Activated T-helper 1 cell treated with Interleukin-2 at 50 U/mL for 16 hours (primary cell): ENCODE results near the gene MRPS34.

Experiments
- DNase-seq: peaks from one replicate; pipeline ENCODE4 v3.0.0-alpha.2; 2020; ENCODE audit warnings: low read depth

The MRPS34 gene

GRCh38 chr16:1769402-1770300 lies 3.3 kb downstream of the MRPS34 start:
- DNase-seq = no peak

DNA sequence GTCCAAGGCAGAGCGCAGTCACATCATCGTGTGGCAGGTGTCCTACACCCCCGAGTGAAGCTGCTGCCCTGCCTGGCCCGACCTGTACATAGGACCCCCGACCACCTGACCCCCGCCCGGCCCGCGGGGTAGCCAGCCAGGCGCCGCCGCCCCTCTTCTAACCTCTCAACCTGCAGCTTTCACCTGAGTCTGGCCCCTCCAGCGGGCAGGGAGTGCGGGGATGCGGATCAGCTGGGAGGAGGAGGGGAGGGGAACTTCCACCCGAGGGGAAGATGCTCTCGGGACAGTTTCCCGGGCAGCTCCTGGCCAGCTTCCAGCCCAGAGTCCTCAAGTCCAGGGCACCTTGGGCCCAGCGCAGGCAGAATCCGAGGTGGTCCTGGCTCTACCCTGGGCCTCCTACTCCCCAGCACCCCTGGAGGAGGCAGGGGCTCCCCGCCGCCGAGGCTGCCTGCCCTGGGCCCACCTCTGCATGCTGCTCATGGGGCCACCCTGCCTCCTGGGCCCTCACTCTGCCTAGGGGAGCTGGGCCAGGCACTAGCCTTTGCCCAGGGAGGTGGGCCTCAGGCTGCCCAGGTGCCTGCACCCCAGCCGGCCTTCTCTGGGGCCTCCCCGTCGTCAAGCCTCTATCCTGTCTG lies 4.0 kb downstream of the MRPS34 start:
- no peak for DNase-seq

GRCh38 chr16:1768061-1768766 lies 4.7 kb downstream of the MRPS34 start:
- no peak for DNase-seq

GRCh38 chr16:1767116-1767994 lies 5.6 kb downstream of the MRPS34 start:
- no peak for DNase-seq

DNA sequence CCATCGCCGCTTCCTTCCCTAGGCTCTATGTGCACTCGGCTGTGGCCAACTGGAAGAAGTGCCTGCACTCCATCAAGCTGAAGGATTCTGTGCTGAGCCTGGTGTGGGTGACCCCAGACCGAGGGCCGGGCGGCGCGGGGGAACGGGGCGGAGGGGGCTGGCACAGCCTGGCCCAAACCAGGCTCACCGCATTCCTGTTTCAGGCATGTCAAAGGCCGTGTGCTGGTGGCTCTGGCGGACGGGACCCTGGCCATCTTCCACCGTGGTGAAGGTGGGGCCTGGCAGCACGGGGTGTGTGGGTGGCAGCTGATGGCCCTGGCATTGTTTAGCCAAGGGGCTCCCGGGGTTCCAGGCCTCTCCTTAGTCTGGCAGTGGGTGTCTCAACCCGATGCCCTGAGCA lies 6.2 kb downstream of the MRPS34 start:
- DNase-seq = no peak

GRCh38 chr16:1766231-1766630 lies 6.7 kb downstream of the MRPS34 start:
- DNase-seq = no peak

GRCh38 chr16:1765826-1766225 lies 7.1 kb downstream of the MRPS34 start:
- no peak for DNase-seq

GRCh38 chr16:1764971-1765370 lies 8.0 kb downstream of the MRPS34 start:
- DNase-seq = no peak

DNA sequence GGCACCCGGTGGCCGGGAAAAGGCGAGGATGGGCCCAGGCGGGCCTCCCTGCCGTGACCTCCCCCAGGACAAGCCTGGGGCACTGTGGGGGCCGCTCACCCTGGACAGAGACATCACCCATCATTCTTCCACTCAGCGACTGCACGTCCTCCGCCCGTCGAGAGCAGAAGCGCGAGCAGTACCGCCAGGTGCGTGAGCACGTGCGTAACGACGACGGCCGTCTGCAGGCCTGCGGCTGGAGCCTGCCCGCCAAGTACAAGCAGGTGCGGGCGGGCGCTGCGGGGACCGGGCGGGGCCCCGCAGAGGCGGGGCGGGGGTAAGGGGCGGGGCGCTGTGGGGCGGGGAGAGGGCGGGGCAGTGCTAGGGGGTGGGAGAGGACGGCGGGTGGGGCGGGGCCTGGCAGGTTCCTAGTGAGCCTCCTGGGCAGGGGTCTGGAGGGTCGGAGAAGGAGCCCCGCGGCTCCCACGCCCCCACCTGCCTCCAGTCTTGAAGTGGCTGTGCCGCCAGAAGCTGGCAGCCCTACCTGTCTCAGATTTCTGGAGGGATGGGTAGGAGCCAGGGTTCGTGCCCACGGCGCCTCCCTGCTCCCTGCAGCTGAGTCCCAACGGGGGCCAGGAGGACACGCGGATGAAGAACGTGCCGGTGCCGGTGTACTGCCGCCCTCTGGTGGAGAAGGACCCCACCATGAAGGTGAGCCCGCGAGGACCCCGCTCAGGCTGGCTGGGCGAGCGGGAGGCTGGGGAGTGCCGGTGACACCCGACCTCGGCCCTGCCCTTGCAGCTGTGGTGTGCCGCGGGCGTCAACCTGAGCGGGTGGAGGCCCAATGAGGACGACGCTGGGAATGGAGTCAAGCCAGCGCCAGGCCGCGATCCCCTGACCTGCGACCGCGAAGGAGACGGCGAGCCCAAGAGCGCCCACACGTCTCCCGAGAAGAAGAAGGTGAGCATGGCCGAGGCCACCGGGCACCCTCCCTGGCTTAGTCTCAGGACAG lies 9.1 kb downstream of the MRPS34 start:
- DNase-seq = no peak

DNA sequence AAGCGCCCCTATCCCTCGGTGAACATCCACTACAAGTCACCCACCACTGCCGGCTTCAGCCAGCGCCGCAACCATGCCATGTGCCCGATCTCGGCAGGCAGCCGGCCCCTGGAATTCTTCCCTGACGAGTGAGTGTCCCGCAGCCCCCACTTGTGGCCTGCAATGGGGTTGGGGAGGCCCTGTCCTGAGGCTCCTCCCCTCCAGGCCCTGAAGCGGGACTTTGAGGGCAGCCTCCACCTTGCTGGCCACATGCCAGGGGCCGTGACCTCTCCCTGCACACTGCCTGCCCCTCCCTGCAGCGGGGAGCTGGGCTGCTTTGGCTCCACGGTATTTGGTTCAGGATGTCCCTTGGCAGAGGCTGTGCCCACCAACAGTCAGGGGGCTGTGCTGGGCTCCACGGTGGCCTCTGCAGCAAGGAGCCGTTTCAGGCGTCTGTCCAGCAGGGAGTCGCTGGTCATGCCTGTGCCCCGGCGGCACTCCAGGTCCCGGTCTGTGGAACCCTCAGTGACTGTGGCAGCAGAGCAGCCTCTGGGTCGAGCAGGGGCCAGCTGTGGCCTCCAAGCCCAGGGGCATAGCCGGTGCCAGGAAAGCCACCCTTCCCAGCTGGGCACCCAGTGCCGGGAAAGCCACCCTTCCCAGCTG lies 9.9 kb downstream of the MRPS34 start:
- DNase-seq = no peak

DNA sequence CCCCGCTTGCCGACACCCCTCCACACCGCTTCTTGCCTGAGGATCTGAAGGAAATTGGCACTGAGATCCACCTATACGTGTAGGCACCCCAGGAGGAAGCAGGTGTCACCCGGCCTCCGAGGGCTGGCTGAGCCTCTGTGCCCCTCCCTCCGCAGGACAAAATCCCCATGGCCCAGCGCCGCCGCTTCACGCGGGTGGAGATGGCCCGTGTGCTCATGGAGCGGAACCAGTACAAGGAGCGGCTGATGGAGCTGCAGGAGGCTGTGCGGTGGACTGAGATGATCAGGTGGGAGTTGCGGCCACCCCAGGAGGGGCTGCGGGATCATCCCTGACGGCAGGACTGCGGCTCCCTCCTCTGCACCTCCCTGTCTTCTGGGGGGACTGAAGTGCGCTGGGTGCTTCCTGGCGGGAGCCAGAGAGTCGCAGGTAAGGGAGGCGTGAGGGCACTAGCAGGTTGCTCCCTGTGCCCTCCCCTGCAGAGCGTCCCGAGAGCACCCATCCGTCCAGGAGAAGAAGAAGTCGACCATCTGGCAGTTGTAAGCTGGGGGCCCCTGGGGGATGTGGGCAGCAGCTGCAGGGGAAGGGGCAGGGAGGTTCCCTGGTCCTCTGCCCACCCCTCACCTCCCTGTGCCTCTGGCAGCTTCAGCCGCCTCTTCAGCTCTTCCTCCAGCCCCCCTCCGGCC lies 10.6 kb downstream of the MRPS34 start:
- DNase-seq = no peak

GRCh38 chr16:1761751-1762150 lies 11.2 kb downstream of the MRPS34 start:
- no peak for DNase-seq

GRCh38 chr16:1760911-1761310 lies 12.0 kb downstream of the MRPS34 start:
- DNase-seq = no peak

DNA sequence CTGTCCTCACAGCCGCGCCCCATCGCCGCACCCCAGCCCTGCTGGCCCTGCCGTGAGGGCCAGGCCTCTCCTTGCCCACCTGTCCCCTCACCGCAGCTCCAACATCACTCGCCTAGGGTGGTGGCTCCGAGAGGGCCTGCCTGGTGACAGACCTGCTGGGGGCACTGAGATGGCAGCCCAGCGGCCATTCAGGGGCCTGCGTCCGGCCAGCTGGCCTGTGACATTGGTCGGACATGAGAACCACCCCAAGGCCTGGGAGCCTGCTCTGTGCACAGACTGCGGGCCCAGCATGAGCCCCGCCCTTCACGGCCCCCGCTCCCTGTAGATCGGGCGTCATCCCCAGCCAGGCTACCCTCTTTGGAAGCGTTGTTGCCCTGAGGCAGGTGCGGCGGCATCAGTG lies 13.4 kb downstream of the MRPS34 start:
- DNase-seq = no peak

- no peak for DNase-seq
Observed at GRCh38 chr16:1758923-1759322, 14.0 kb downstream of the MRPS34 start.

DNA sequence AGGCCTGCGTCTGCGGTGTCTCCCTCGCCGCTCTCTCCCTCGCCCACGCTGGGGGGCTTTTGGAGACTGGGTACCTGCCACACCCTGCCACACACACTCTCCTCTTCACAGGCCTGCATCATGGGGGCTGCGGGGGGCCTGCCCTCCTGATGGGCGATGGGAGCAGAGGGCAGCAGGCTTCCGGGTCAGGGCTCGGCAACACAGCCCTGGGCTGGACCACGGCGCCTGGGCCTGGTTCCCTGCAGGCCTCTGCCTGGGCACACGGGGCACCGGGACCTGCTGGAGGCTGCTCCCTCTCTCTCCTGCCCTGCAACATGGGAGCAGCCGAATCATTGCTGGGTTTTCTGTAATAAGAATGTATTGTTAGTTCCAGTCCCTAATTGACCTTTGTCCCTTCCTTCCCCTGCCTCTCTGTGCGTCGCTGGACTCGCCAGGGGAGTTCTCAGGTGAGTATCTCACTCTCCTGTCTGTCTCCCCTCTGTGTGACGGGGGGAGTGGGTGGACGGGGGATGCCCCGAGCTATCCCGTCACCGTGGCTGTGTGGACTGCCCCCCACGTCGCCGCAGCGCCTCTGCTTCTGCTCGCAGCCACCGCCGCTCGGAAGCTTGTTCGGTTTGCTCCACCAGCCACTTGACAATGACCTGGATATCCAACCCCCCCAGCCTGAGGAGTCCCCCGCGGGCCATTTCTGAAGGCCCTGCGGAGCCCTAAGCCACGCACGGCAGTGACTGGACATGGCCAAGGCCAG lies 15.0 kb downstream of the MRPS34 start:
- no peak for DNase-seq

DNA sequence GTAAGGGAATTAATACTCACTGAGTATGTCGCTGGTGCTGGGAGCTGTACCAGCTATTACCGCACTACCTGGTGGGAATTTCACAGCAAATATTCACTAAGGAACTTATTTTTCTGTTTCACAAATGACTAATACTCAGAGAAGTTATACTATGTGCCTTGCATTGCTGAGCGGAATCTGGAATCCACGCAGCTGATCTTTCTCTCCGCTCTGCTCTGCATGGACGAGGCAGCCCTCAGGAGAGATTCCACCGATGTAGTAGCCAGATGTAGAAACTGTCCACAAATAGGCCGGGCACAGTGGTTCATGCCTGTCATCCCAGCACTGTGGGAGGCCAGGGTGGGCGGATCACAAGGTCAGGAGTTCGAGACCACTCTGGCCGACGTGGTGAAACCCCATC lies 18.7 kb downstream of the MRPS34 start:
- no peak for DNase-seq

DNA sequence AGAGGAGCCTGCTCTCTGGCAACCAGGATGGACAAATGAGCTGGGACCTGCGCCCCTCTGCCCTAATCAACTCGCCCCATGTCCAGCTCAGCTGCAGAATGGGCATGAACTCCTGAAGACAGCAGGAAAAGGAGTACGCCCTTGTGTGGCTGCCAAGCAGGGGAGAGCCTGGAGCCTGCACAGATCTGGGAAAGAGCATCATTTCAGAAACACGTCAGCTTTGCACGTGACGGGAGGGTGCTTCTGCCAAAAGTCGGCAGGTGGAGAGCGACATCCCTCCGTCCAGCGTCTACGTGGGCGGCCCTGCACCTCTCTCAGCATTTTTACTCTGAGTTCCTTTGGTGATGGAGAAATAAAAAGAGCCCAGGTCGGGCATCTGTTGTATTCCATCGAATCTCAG lies 20.1 kb downstream of the MRPS34 start:
- DNase-seq = no peak

DNA sequence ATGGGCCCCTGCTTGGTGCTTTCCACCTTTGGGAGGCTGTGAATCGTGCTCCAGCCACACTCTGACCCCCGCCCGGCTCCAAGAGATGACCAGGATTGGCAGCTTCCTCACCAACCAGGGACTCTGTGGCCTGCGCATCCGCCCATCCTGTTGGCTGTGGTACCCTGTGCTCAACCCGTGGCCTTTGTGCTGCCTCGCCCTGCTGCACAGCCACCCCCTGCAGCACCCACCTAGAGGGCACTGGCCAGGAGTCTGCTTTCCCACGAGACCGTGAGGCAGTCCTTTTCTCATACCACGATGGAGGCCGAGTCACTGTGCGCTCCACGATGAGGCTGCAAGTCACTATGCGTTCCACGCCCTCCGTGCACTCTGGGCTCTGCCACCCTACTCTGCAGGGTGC lies 21.0 kb downstream of the MRPS34 start:
- DNase-seq = no peak
